ENCODE data around the gene AP5B1.

The AP5B1 gene, protein sequence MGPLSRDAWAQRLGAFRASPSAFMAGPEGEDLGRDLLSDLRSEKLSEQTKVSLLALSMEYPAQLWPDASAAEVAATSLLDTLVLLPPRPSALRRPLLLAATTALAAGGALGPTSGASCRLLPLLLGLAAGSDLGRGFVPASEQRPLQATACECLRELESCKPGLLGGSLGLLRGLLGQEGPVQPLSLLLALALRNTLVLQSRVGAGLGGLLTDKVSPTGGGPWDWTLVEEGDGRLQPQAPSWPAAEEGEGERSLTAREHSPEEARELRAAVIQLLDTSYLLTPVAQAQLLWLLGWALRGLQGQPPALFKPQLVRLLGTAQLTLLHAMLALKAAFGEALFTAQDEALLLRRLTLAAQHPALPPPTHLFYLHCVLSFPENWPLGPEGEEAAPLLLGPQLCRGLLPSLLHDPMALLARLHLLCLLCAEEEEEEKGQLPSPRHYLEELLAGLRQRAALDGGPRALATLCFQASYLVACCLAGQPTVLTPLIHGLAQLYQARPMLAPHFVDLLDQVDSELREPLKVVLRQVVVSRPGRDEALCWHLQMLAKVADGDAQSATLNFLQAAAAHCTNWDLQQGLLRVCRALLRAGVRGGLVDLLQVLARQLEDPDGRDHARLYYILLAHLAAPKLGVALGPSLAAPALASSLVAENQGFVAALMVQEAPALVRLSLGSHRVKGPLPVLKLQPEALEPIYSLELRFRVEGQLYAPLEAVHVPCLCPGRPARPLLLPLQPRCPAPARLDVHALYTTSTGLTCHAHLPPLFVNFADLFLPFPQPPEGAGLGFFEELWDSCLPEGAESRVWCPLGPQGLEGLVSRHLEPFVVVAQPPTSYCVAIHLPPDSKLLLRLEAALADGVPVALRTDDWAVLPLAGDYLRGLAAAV

DNA sequence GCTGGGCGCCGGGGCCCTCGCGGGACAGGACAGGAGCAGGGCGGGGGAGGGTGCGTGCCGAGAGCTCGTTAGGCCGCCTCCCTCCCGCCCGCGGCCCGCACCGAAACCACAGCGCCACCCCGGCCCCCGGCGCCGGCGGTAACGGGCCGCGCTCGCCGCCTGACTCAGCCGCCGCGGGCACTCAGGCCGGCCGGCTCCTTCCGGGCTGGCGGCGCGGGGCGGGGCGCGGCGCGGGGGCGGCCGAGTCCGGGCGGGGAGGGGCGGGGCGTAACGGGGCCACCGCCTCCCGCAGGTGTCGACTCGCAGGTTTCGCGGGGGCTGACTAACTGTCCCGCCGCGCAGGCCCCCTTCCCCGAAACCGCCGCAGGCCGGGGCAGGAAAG is at the start of gene AP5B1:
TSS of gene AP5B1 (minus strand) at position 207 of the 382 bp plus-strand sequence. CDS start 385 bp downstream, outside the sequence.
- DNase-seq (ENCODE audit: low read depth): peak; percentile 60

DNA sequence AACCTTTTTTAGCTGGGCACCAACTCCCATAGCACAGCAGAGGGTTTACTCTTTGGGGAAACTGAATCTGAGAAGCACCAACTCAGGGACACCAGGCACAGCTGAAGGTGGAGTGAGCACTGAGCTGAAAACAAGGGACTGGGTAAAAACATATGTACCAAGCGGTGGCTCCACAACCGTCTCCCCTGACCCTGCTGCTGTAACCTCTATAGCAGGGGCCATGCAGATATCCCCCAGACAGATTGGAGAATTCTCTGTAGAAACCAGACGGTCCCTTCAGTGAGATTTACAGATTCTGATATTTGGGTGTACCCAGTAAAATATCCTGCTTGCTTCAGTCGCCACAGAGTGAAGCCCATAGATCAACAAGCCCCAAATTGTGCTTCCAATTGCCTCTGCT is 48.7 kb upstream of the AP5B1 start:
- no peak for DNase-seq (ENCODE audit: low read depth)

DNA sequence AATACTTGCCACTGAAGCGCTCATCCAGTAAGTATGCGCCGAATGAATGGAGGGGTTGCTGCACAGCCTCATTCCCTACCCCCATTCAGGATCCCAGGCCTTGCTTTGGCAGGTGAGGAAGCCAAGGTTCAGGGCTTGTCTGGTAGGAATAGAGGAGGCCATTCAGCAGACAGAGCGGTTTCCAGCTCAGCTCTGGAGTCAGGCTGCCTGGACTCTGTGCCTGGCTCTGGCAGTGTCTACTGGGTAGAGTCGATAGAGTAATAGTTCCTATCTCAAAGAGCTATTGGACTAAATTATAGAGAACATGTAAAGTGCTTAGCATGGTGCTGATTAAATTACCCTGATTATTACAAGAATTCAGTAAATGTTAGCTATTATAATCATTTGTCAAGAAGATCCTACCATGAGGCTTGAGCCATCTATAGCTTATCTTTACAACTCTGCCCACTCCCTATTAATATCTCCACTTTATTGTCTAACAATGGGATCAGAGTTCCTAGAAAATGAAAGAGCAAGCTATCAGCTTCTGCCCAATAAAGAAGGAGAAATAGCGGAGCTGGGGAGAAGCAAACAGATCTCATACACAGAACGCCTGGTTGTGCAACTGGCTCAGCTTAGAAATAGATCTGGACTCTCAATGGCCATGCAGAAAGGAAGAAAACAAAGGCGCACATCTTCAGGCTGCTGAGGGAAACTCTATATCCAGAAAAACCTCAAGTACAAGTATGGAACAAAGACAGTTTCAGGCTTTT is 46.4 kb upstream of the AP5B1 start:
- no peak for DNase-seq (ENCODE audit: low read depth)

DNA sequence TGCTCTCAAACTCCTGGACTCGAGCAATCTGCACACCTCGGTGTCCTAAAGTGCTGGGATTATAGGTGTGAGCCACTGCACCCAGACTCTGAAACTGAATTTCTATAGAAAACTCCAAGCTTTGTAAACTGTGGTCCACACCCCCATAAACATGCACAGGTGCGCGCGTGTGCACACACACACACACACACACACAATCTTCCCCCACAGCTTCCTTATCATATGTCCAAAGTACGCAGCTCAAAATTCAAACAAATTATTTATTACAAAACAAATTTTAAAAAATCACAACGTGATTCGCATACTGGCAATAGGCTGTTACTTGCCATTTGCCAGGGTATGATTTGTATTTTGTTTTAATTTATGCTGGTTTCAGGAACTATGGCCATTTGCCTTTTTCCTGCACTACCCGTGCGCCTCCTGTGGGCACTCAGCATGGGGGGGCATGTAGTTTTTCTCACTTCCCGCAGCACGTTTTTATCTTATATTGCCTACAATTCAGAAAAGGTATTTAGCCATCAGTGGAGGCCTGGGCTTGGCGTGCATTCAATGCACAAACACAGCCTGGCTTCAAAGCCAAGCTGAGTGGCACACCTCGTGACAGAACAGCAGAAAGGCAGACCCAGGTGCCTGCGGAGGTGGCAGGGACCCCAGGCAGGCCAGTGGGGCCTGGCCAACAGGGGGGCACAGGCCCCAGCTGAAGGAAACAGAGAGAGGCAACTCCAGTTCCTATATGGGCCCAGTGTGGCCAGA is 42.2 kb upstream of the AP5B1 start:
- no peak for DNase-seq (ENCODE audit: low read depth)

DNA sequence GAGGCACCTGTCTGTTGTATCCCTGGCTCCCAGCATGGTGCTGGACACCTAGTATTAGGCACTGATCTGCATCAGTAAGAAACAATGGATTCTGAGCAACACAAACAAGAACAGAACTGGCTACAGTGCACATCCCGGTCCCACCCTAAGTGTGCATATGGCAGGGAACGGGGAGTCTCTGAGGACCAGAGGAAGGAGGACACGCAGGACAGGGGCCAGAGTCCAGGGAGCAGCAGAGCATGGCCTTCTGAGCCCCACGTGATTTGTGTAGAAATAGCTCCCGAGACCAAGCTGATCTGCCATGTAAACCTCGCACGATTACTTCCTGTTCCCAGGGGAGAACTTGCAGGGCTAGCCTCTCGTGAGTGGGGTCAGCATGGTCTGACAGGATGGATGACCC is 40.3 kb upstream of the AP5B1 start:
- no peak for DNase-seq (ENCODE audit: low read depth)

DNA sequence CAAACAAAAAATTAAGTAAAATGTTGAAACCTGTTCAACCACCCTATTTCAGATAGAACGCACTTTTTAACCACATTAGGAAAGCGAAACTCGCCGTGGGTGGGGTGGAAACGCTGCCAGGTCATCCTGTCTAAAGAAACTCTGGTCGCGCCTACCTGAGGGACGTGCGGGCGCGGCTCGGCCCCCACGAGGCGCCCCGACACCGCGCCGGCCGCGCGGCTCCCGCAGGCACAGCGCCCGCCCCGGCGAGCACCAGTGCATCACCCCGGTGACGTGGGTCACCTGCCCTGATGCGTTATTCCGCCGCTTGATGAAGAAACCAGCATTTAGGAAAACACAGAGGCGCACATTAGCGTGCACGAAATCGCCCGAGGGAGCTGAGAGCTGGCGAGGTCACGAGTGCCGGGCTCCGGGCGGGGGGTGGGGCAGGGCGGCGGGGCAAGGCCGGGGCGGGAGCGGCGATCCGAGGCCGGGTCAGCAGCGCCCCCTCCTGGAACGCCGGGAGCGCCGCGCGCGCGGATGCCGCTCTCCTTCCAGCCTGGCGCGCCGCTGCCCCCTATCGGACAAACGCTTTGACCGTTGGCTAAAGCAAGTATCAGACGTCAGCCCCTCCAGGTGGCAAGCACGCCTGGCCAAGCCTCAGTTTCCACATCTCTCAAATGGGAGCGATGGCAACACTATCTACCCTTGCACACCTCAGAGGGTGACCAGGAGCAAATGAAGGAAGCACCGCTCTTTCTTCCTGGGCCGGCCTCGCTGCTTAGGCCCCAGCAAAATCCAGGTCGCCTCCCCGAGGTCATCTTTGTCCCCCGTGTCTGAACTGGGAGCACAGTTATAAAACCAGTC is 37.3 kb upstream of the AP5B1 start:
- DNase-seq (ENCODE audit: low read depth): peak; percentile 87

DNA sequence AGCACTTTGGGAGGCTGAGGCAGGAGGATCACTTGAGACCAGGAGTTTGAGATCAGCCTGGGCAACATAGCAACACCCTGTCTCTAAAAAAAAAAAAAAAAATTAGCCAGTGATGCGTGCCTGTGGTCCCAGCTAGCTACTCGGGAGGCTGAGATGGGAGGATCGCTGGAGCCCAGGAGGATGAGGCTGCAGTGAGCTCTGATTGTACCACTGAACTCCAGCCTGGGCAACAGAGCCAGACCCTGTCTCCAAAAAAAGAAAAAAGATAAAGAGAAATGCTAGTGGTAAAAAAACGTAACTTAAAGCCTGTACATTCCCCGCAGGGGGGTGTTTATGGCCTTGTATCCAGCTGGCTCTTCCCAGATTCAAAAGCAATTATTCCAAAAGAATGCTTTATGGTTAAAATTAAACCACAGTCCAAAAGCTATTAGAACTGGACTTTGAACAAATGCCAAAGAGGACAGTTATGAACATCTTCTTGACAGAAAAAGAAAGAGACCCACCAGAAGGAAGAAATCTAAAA is 36.6 kb upstream of the AP5B1 start:
- no peak for DNase-seq (ENCODE audit: low read depth)

DNA sequence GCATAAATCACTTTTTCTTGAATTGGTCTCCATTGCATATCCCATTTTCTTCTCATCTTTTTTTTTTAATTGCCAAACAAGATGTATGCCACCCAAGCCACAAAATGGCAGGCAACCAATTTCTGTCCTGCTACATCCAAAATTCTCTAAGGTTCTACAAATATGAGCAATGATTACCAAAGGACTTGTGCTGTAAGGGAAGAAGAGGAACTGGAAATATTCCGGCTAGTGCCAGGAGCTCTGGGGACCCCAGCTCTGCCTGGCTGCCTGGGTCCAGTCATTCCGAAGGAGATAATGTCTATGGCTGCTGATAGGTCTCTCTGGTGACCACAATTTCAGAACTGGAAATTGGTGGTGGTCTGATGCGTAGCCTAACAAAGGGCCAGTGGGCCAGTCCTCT is 35.9 kb upstream of the AP5B1 start:
- DNase-seq (ENCODE audit: low read depth): no peak

DNA sequence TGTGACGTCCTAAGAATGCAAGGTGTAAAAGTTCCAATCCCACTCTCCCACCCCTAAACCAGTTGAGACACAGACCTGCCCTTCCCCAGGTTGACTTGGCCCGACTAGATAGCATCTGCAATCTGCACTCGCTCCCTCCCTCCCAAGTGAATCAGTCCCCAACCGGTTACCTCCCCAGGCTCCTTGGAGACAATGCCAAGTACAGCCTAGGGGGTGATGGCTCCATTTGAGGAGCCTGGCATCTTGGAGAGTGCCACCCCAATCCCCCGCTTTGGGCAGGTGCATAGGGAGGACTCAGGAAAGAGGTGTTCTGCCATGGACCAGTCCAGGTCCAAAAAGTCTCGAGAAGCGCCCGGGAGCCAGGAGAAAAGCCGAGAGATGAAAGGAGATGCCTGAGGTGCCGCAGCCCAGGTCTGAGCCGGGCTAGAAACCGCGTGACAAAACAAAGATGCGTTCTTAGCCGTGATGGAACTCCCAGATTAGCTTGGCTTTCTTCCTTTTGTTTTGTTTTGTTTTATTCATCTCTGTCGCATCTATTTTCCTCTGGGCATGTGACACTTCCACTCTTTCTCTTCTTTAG is 34.3 kb upstream of the AP5B1 start:
- DNase-seq (ENCODE audit: low read depth): no peak

DNA sequence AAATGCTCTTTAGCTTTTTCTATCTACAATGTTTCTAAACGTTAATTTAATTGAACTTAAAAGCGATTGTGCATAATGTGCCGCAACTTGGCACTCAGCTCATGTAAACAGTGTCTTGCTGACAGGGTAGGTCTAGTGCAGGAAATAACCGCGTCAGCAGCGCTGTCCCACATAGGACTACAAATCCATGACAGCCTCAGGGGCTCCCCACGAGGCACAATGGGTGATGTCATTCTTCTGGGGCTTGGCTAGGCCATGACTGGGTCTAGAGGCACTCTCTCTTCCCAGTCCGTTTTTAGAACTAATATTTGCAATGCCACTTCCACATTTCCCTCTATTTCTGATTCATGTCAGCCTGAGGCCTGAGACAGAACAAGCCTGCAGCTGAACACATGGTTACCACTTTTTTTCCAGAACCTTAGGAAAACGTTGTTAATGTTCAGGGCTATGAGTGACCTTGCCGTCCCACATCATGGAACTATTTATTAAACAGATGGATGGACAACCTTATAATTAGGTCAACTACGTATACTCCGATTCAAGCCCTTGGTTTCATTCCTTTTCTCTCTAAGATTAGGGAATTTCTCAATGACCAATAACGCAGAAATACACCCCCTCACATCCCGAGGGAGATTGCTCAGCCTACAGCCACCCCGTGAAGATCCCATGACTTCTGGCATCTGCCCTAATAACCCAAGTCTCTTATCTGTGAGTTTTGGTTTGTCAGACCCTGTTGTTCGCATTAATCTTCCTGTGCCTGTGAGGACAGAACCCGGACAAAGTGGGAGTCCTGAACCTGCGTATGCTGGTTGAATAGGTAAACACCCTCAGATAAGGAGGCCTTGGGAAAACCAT is 33.6 kb upstream of the AP5B1 start:
- no peak for DNase-seq (ENCODE audit: low read depth)

DNA sequence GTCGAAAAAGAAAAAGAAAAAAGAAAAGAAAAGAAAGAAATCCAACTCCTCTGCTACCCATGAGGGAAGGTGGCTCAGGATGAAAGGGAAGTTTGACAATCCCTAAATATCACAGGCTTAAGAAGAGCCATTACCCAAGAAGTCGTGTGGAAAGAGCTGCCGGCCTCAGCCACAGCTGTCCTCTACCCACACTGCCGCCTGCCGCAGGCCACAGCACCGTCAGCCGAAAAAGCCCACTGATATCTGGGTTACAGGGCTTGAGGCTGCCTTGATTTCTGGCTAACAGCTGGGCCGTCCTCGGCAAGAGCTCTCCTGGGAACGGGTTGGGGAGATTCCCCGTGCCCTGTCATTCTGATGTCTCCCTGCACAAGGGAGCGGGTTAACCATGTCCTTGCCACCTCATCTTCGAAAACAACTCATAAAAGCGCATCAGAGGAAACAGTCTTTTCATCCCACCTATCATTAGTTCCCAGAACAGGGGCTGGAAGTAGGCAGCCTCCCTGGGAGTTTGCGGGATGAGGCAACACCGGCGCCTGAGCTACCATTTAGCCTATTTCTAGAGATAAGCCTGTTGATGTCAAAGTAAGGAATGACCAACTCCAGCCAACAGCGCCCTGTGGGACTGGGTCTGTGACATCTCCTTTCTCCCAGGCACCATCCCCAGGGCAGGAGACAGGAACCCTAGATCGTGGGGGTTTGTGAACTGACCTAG is 31.1 kb upstream of the AP5B1 start:
- DNase-seq (ENCODE audit: low read depth): no peak

DNA sequence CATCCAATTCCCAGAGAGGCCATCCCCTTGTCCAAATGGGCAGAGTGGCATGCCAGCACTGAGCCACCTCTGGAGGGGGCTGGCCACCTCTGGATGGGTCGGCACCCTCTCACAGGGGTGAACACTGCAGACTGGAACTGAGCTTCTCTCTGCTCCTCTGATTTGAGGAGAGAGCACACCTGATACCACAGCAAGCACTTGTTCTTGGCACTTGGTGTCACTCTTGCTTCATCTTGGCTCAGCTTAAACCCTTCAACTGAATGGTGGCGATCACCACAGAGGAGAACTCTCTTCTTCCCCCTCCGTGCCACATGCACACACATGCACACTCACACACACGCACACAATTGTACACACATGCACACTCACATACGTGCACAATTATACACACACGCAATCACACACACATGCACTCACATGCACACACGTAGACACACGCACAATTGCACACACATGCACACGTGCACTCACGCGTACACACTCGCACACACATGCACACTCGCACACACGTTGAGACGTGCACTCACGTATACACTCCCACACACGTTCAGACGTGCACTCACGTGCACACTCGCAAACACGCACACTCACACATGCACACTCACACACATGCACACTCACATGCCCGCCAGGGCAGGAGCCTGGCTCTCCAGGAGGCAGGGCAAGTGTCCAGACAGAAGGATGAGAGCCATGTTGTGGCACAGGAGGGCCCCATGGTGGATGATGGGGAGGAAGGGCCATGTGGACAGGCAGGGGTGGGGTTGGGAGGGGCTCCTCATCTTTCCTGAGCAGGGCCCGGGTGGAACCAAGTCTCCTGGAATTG is 29.5 kb upstream of the AP5B1 start:
- no peak for DNase-seq (ENCODE audit: low read depth)

DNA sequence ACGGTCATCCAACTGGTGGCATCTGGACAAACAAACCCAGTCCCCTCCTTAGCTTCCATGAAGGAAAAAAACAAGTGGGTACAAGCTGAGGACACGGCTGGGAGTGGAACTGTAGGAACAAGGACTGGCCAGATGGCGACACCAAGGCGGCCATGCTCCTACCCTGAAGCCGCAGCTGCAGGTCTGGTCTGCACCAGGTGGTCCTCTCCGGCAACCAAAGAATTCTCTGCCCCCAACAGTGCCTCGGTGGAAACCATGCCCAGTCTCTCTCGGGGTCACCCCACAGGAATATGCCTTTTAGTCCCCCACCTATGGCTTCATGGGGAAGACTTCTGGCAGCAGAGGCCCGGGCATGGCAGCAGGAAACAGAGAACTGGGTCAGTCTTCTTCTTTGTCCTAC is 28.7 kb upstream of the AP5B1 start:
- no peak for DNase-seq (ENCODE audit: low read depth)

DNA sequence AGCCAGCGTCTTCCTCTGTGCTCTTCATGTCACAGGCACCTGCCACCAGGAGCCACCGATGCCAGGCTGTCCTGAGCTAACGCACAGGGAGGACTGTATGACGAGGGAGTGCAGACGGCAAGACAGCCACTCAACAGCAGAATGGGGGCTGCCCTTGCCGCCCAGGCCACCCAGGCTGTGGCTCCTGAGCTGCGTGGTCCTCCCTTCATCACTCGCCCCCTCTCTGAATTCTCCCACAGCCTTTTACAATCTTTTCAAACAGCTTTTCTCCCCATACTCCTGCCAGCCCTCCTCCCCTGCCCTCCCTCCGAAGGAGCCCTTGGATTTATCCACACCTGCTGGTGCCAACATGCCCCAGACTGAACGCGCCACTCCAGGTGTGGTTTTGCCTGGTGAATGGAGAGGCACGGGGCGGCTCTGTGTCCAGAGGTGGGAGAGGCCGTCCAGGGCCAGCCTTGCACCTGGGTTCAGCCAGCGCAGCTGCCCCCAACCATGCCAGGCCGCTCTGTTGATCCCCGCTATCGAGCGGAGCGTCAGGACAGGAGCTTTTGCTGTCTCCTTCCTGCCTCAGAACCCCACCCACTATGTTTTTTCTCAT is 28.1 kb upstream of the AP5B1 start:
- no peak for DNase-seq (ENCODE audit: low read depth)

DNA sequence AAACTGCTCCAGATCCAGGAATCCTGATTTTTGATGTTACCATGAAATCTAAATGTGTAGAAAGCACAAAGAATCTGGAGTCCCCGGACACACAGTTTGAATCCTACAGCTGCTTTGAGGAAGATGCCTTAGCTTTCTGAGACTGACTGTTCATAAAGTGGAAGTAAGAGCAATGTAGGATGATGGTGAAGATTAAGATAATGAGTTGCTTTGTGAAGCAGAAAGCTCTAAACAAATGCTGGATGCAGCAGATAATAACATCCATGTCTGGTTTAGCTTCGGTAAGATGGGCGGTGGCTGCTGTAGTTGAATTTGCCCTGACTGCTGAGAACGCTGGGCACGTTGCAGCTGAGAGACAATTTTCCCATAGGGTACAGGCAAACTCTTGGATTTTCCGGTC is 26.2 kb upstream of the AP5B1 start:
- DNase-seq (ENCODE audit: low read depth): no peak

DNA sequence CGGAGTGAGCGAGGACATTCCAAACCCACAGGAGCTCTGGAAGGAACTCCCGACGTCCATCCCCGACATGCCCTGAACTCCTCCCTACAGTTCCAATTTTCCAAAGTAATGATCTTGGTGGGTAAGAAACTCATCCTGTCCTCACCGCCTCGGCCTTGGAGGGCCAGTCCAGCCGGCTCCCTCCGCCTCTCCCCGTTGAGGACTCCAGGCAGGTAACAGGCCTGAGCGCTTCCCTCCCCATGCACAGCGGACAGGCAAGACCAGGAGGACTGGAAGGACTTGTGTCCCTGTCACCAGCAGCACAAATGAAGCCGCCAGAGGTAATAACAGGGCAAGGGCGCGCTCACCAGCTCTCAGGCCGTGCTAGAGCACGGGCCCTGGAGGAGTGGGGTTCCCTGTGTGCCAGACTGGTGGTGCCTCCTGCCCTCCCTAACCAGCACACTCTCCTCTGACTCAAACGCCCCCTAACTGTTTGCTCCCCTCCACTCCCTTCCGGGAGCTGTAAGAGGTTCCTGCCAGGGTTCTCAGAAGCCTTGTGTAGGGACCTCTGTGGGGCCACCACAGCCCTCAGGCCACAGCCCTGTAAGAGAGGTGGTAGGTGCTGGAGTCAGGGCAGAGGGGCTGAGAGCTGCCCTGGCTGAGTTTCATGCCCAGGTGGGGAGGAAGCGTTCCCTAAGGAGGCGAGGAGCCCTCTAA is 23.2 kb upstream of the AP5B1 start:
- DNase-seq (ENCODE audit: low read depth): no peak

DNA sequence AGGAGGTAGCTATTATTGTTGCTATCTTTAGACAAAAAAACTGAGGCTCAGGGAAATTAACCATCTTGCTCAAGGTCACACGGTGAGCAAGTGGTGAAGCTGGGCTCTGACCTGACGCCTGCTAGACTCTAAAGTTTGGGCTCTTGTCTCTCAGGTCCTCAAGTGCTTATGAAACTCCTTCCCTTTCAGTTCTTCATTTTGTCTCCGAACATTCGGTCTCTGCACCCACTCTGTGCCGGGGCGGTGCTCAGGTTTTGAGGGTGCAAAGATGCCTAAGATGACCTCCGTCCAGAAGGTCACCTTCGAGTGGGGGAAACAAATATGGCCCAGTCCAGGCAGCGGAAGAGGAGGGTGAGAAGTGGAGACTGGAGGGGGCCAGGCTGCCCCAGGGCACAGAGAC is 22.1 kb upstream of the AP5B1 start:
- DNase-seq (ENCODE audit: low read depth): no peak
